GM19035 (cell line): ENCODE results near the gene RAD51B.

ENCODE experiments used
- ATAC-seq: cut with Tn5 transposase; IDR thresholded peaks from one replicate; pipeline ENCODE4 v1.9.1; 2021; ENCODE audit not compliant: unreplicated experiment

Gene RAD51B

DNA sequence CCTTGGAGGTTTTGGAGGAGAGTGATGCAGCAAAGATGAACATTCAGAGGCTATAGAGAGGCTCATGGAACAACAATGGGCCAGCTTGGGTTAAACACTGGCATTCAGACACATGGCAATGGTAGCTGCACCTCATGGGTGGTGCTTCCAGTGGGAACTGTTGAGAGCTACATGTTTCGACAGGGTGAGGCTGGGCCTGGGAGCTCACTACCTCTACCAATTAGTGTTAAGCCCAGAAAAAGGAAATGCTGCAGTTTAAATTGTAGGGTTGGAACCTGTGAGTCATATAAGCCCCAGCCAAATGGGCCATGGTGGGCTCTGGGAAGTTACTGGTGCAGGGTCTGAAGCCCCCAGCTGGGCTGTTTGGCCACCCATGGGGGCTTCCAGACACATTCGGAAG, 693.6 kb downstream of the RAD51B start:
- no peak for ATAC-seq

DNA sequence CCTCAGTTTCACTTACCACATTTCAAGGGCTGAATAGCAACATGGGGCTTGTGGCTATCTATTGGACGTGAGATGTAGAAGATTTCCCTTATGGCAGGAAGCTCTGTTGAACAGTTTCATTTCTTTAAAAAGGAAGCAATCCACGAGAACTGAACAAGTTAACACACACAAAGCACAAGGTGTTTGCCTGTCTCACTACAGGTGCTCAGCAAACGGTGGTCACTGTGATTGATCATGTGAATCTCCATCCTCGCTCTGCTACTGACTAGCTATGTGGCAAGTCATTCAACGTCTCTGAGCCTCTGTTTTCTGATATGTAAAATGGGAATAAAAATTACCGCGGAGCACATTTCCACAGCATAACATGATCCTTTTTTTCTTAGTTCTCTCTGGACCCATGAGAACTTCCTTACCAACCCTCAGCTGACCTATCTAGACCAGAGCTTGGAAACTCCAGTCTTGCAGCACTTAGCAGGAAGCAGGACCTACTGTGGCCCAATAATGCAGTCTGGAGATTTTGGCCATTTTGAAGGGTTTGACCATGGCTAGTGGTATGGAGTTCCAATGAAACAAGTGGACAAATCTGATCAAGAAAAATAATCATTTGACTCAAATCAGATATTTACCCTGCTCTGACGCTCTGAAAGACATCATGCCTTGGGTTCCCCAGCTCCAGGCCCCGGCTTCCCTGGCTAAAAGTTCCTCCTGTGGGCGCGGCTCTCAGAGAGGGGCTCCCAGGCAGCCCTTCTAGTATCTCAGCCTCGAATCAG, 694.4 kb downstream of the RAD51B start:
- ATAC-seq = no peak

DNA sequence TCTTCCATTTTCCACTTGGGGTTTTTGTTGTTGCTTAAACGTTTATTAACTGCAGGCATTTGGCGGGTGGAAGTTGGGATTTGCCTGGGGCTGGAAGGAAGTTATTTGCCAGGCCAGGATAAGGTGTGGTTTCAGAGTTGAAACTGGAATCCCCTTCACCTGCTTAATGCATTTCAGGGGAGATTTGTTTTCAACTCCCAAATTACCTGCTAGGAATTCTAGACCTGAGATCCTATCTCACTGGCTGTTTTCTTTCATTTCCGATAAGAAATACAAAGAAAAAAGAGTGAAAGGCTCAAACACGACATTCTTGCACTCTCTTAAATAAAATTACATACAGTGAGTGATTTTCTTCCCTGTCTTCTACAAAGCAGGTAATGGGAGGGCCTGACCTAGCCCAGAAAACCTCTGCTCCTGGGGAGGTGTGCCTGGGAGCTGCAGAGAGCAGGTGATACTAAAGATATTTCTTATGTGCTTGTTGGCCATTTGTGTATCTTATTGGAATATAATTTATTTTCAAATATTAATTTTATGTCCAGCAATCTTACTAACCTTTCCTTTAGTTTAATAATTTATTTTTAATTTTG, 695.1 kb downstream of the RAD51B start:
- ATAC-seq = no peak

DNA sequence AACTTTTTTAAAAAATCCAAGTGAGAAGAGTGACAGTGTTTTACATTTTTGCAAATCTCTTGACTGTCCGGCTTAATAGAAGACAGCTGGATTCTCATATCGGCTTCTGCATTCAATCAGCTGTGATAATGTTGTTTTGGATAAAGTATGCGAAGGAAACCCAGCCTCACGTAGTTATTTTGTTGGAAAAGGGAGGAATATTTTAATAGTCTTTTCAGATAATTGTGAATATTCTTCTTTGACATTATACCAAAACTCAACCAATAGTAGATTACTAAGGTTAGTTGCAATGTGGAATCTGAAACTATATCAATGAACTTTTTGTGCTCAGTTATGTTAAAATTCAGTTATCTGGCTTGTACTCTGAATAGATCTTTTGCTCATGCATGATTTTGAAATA, 696.8 kb downstream of the RAD51B start:
- no peak for ATAC-seq

DNA sequence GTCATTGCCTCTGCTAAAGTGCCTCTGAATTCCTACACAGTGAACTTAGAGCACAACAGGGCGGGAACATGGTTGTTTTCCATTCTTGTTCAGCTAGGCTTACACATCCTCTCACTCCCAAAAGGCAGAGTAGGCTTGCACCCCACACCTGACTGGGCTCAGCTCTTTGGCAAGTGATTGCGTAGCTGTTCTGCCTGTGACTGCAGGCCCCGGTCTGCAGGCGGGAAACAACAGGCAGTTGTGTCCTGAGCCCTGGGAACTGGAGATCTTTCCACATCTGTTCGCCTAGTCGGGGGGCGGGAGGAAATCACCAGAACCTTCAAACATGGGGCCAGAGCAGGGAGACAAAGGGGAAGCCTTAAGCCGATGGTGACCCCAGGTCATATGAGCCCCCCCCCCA, 698.6 kb downstream of the RAD51B start:
- ATAC-seq = no peak

DNA sequence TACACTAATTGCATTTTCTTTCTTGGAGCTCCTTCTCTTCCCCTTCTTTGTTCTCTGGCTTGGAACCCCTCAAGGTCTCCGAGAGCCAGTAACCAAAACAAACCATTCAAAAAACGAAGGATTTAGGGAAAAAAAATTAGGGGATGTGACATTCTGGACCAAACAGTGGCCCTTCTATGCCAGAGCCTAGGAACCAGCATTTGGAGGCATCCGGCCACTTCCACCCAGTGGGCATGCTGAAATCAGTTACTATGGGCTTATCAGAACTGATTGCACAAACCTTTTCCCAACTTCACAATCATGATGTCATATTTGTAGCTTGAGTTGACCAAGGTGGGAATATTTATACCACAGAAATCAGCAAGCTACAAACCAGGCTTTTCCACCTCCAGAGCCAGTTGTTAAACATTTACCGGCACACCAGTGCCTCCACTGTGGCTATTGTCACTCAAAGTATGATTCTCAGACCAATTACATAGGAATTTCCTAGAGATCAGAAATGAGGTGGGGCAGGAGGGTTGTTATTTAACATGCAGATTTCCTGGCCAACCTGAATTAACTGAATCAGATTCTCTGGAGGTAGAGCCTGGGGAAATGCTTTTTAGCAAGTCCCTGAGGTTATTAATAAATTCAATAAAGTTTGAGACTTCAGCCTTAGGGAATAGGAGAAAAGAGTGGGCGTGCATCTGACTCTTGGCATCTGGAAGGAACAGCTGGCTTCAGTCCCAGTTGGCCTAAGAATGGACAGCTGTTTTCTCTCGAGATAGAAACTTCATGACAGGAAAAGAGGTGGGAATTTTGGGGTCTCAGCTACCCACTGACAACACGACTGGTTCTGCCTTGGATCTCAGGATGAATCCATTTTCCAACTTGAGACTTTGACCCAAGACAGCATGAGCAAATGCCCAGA, 699.4 kb downstream of the RAD51B start:
- no peak for ATAC-seq

DNA sequence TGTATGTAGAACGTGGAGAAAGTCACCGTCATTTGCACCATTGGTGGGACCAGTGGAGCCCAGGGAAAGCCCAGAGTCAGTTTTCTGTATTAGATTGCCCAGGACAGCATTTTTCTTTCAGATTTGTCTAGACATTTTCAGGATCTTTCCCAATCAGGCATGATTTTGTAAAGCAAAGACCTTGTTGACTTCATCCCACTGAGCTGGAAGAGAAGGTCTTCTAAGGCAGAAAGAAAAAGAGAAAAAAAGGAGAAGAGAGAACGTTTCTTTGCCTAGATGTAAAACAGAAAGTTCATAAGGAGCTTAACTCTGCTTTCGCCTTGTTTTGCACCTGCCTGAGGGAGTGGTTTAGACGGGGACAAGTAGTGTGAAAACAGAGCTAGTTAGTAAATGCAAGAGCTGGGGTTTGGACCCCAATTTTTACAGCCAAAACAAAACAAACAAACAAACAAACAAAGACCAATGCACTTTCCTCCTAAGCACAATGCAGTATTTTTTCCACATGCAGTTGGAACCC, 700.1 kb downstream of the RAD51B start:
- ATAC-seq = no peak

DNA sequence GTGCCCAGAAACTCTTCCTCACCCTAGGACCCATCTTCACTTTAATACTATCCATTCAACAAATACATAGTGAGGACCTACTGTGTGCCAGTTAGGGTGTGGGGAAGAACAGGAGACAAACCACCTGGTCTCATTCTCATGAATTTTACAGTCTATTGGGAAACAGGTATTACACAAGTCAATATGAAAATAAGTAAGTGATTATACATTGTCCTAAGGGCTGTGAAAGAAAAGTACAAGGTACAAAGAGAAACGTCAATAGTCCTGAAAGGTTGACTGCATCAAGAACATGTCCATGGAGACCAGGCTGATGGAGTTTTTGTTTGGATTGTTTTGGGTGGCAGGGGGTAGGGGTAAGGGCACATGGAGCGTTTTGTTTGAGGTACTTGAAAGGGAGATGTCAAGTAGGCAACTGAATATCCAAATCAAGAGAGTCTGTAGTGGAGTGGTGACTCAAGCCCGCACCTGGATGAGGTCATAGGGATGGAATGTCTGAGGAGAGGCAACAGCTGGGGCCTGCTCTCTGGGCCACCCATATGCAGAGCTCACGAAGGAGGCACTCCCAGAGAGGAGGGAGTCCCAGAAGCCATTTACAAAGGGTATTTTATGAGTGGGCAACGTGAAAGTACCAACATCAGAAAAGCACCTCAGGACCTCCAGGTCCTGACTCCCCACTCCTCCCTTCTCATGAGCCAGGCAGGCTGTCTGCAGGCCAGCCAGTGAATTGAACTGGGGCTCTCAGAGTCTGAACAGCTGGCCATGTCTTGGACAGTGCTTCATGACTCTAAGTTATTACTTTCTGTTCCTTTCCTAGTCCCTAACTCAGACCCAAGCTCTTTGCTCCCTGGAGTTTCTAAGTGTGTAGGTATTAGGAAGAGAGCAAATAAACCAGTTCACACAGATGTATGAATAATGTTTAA, 701.3 kb downstream of the RAD51B start:
- no peak for ATAC-seq

DNA sequence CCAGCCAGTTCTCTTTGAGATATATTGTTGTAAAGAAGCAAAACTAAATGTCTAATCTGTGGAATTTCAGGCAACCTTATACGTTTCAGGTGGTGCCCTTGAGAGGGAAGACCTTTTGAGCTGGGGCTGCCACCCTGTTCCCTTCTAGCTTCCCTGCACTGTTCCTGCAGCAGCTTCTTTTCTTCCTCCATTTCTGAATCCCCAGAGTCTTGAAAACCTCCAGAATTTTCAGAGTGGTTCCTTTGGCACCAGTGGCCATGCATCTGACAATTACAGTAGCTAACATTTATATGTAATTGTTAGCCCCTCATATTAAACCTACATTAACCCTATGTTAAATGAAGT, 702.0 kb downstream of the RAD51B start:
- no peak for ATAC-seq

DNA sequence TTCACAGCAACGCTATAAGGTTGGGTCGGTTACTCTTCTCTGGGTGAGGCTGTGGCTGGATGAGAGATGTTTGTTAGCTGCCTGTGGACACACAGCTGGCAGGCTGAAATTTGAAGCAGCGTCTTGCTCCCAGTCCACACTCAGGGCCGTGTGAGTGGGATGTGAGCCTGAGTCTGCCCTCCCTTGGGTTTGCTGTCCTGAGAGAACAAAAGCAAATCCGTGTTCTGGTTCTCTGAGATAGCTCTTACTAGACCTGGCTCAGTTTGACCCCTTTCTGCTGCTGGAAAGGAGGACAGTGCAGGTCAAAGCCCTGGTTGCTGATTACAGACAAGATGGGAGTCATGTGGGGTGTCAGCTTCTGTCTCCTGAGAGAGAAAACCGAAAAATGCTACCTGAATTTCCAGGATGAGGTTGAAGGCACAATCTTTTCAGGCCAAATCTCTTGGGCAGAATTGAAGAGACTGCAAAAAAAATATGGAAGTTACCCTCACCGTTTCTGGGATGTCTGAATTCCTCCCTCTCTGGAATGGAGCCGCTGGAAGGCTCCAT, 702.5 kb downstream of the RAD51B start:
- ATAC-seq = no peak

DNA sequence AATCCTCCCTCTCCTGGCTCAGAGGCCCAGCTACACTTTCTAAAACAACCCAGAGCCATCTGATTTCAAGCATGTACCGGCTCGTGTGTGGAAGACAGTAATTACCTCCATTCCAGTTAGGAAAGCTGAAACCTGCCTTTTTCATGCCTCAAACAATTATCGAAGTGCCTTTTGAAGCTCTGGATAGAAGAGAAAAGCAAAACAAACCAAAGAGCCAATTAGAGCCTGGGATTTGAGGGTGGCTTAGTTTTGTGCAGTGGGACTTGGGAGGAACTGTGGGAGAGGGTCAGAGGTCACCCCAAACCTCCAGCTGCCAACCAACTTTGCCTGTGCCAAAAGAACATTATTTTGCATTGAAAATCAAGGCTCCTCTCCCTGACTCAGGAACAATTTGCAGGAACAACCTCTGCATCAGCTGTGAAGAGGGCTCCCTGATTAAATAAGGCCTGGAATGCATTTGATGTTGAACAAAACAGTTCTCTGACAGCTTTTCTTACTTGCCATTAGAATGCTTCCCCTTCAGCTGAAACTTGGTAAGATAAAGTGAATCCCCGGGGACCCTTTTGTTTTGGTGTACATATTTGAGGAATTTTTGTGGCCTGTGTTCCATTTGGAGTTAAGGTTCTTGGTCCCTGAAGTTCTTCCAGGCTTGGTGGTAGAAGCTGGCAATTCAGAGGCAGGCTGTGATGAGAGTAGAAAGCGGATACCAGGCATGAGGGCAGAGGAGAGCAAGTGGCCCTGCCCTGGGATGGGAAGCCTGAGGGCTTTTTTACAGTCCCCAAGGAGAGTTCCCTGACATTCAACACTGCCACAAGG, 703.1 kb downstream of the RAD51B start:
- no peak for ATAC-seq

DNA sequence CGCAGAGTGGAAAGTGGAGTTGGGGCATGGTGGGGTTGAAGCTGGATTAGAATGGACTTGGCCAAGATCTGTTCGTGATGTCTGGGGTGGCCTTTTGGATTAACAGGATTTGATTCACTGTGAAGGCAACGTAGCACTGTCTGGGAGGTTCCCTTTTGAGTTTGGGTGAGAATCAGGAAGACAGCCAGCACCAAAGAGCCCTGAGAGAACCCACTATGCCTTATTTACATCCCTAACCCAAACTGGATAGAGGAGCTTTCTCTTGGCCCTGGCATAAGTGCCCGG, 703.7 kb downstream of the RAD51B start:
- no peak for ATAC-seq

DNA sequence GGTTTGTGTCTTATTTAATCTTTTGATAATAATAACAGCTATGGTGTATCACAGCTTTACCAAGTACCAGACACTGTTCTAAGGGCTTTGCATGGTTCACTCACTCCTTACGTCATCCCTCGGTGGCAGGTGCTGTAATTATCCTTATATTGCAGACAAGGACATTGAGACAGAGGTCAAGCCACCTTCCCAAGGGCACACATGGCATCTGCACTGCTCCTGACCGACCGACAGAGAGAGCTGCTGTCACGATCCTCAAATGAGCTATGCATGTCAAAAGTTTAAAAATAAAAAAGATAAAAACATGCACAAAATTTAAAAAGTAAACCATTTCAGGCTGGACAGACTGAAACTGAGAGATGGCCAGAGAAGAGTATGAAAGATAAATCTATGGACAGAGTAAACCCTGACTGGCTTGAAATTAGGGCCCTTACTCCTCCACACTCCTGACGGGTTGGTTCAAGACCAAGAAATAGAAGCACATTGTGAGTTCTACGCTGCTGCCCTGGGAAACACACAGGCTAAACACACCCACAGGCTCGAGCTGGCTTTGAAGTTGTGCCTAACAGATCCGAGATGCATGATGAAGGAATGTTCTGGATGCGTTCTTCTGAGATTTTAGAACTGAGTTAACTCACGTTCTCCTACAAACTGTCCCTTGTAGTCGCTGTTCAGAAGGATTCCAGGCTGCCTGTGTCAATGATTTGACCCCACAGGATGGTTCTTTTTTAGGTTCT, 704.6 kb downstream of the RAD51B start:
- ATAC-seq = no peak

DNA sequence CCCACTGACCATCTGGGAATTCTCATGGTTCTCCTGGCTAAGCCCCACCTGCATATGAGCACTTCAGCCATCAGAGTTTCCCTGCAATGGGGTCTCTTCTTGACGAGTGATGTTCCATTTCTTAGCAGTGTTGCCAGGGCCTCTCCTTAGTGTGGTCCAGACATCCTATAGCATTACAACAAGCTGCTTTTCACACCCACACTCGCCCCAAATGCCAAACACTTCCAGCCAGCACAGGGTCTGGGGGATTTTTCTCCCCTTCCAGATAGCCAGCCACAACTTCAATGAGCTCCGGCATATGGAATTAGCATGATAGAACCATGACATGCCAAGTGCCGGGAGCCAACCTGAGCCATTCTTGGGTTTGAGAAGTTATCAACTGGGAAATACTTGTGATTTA, 705.9 kb downstream of the RAD51B start:
- no peak for ATAC-seq

DNA sequence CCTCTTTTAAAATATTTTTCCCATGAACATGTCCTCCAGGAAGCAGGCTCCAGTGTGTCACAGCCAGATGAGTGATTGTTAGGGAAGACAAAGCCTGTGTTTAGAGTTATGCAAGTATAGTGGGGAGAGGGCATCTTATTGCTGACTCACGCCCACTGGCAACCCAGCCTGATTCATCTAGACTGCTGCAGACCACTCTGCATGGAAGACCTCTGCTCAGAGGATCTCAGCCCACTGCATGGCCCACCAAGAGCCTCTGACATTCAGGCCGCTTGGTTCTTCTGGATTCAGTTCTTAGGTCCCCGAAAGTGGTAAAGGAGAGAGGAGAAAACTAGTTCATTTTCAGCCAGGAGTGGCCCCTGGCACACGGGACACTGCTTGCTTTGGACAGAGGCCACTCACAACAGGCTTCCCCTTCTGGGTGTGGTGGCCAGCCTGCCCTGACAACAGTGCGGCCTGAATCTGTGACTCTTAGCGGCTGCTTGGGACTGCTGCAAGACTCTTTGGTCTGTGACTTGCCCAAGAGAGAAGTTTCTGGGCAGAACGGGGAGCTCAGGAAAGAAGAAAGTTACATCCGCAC, 707.0 kb downstream of the RAD51B start:
- ATAC-seq = no peak

DNA sequence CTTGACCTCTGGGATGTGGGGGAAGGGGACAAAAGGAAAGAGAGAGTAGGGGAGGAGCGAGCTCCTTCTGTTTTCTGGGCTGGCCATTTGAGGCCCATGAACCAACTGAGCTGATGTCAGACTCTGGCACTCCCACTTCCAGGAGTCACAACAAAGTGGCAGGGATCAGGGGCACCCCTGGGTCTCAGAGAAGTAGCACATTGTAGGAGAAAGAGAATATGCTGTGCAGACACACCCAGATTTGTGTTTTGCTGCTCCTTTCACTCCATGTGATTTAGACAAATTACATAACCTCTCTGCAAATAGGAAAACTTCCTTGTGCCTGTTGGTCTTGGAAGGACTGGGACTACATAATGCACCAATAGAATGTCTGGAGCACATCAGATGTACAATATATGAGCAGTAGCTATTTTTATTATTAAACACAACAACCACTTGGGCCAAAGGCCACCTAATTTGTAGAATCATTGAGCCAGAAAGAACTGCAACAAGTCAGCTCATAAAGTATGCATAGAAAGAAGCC, 707.8 kb downstream of the RAD51B start:
- no peak for ATAC-seq

DNA sequence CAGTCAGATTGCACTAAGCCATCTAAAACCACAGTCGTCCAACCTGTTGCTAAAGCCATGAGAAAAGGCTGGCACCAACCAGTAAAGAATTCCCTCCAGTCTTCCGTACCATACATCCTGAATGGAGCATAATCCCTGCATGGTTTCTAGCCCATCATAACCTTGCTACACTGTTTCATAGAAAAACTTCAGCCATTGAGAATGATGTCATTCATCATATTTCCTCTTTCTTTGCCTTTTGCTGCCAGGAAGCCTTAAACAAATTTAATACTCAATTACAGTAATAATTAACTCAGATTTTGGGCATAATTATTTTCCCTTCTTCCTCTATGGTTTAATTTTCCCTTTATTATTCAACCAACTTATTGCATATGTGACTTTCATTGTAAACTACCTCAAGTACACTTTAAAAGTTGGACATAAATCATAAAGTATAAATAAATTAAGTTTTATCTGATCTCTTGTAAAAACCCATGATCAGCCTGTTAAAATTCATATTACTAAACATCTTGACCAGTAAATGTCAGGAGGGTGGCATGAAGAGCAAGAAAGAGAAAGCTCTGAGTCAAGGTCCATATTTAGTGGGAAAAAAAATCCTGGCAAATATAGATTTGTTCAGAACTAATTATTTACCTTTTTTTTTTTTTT, 708.6 kb downstream of the RAD51B start:
- ATAC-seq = no peak

DNA sequence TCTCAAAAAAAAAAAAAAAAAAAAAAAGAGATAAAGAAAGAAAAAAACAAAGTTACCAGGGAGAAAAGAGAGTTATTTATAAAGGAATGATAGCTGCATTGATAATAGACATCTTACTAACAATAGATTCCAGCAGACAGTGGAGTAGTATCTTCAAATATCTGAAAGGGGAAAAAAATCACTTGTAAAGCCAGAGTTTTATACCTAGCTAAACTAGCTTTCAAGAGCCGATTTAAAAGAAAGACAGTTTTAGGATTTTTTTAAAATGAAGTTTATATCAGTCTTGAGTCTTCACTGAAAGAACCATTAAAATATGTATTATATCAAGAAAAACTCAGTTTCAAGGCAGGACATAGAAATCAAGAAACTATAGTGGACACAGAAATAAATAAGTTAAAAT, 710.9 kb downstream of the RAD51B start:
- ATAC-seq = no peak
